HG03103 (cell line): ENCODE measurements around the gene PRICKLE3.

Experiments used
- ATAC-seq: cut with Tn5 transposase; IDR thresholded peaks from one replicate; pipeline ENCODE4 v1.9.1; 2021; ENCODE audit warnings: low read depth; ENCODE audit not compliant: unreplicated experiment

The PRICKLE3 gene

DNA sequence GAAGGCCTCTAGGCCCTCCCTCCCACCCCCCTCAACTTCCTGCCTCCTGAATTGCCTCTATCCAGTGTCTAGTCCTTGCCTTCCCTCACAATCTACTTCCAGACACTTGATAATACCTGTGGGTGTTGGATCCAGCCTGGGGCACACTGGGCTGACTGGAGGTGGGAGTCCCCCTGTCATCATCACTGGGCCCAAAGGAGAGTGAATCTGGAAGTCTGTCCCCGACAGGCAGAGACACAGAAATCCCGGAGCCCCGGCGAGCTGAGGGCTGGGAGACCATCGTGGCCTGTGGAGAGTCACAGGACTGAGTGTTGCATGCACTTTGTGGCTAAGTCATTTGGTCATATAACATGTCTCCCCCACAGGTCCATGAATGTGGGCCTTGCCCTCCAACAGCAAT, 22.2 kb upstream of the PRICKLE3 start:
- no peak for ATAC-seq

DNA sequence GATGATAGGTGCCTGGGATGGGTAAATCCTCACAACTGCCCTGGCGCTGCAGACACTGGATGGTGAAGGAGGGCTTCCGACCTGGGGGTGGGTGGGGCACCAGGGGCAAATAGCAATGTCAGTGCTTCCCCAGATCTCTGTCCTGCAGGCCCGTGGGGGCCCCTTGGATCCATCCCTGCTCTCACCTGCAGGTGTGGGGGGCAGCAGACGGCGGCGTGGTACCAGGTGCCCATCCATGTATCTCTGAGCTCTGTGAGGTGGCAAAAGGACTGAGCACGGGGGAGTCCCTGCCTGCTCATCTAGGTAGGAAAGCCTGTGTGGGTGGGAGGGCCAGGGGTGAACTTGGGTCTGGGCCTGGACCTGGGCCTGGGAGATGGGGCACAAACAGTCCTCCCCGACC, 20.4 kb upstream of the PRICKLE3 start:
- ATAC-seq = no peak

DNA sequence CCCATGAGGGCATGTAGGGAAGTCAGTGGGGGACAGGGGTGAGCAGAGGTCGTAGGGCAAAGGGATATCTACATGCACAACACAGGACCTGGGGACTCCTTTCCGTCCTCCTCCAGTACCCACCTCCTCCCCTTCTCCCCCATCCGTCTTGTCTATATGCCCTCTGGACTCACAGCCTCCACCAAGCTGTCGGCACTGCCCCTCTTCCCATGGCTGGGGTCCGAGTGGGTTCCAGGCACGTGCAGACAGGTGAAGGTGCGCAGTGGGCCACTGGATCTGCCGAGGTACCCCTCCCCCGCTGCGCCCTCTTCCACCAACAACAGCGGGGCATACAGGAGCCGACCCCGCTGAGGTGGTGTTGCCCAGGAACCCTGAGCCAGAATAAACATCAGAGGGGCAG, 19.3 kb upstream of the PRICKLE3 start:
- no peak for ATAC-seq

DNA sequence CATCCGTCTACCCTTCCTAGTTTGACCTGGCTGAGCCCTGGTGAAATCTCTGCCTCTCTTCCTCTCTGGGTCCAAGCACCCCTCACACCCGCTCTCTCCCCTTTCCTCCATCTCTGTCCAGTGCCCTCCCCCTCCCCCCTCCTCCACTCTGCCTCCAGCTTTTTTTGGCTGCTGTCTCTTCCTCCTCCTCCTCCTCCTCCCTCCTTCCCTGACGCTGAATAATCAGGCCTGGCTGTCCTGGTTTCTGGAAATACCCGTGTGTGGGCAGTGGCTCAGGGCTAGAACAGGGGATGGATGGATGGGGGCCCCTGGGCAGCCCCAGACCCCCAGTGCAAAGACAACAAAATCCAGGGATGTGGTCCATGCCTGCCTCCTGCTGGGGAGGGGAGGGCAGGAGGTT, 18.5 kb upstream of the PRICKLE3 start:
- ATAC-seq = no peak

DNA sequence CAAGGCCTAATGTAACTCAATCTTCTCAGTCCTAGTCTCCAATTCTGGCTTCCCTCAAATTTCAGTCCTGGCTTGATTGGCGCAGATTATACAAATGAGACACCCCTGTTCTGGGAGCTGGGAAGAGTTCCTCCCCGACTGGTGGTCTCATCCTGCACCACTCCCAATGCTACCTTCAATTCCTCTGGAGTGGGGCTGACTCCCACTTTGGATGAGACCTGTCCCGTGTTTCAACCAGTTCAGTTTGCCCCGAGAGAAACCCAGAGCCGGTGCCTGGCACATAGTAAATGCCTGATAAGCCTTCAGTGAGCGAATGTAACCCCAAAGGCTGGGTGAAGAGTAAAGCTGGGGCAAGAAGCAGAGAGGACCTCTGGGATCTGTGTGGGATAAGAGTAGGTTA, 17.8 kb upstream of the PRICKLE3 start:
- no peak for ATAC-seq

DNA sequence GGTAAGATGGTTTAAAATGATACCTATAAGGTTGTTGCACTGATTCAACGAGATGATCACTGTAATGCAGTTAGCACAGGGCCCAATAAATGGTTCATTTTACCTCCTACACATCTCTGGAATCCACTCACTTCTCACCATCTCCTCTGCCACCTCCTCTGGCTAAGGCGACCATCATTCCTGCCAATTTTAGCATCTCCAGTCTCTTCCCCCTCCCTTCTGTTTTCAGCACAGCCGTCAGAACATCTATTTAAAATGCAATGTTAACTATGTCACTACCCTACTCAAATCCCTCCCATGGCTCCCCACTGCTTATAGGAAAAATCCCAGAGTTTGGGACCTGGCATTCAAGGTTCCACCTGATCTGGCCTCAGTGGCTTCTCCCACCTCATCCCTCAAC, 17.4 kb upstream of the PRICKLE3 start:
- ATAC-seq = no peak

DNA sequence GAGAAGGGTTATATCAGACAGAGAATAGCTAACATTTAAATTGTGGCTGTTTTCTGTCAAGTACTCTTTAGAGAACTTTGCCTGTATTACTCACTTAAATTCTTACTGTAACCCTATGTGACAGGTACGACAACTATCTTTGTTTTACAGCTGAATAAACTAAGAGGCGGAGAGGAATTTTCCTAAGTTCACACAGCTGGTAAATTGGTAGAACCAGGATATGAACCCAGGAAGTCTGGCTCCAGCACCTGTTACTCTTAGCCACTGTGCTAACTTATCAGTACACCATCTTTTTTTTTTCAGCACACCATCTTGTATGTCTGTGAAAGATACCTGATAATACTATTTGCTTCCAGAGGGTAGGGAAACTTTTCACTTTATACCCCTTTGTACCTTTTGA, 15.8 kb upstream of the PRICKLE3 start:
- ATAC-seq = no peak

DNA sequence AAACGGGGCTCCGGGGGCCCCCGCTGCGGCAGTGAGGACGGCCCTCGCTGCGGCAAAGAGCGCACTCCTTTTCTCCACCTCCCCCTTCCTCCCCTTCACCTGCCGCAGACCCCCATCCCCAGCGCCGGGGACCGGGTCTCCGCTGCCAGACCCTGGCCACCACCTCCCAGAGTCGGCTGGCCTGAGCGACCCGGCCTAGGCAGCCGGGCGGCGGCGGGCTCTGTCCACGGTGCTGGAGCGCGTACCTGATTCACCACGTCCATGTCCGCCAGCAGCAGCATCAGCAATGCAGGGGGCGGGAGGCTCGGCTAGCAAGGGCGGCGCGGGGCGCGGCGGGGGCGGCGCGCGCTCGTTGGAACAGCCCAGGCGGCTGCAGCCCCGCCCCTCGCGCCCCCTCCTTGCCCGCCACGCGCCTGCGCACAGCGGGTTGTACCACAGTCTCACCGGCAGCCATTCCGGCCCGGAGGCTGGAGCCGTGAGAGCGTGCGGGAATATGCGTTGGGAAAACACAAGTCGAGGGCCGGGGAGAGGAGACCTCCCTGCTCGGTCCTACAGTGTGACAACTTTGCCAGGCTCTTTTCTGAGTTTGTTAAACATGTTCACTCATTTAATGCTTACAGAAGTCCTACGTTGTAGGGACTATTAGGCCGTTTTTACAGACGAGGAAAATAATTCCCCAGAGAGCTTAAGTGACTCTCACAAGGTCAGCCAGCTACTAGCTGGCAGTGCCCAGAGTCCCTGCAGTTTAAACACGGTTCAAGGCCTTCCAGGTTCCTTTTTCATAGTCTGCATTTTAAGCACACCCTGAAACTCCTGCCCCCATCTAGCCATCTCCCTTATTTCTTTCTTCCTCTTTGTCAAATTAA, 14.0 kb upstream of the PRICKLE3 start, which contains the start of gene SYP:
Gene SYP (minus strand): TSS at position 288 of the 866 bp plus-strand sequence. CDS start 7 bp downstream, at position 281.
- peak; percentile 96 for ATAC-seq

DNA sequence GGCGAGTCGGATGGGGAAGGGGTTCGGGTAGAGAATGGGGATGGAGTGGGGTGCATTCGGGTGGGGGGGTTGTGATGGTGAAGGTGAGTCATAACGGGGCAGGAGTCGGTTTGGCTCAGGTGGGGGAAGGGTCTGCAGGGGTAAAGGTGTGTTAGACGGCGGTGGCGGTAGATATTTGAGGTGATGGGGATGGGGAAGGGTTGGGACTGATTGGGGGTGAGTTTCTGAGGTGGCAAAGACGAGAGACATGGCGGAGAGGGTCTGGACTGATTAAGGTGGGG, 13.1 kb upstream of the PRICKLE3 start:
- ATAC-seq = no peak

DNA sequence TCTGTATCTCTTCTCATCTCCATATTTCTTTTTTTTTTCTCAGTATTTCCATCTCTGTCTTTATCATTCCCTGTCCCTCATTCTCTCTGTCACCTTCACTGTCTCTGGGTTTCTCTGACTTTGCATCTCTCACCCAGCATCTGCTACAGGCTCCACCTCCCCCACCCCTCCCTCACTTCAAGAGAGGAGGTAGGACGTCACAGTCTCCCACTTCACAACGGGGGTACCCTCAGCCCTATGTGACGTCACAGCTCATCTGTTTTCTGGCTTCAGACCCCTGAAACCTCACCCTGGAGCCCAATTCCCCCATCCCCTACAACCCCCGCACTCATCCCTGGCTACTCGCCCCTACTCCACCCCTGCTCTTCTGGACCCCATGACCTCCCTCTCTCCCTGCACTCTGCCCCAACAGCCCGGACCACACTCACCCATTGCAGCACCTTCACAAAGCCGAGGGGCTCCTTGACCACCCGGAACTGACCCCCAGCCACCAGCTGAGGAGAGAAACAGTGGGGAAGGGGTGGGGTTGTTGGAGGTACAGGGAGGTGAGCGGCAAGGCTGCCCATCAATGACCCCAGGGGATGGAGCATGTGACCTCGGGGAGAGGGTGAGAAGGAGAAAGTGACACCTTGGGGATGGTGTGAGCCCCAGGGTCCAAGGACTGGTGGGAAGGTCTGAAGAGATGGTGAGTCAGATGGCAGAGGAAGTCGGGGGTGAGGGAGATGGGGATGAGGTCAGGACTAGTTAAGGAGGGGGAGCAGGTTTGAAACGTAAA, 12.6 kb upstream of the PRICKLE3 start:
- ATAC-seq = no peak

DNA sequence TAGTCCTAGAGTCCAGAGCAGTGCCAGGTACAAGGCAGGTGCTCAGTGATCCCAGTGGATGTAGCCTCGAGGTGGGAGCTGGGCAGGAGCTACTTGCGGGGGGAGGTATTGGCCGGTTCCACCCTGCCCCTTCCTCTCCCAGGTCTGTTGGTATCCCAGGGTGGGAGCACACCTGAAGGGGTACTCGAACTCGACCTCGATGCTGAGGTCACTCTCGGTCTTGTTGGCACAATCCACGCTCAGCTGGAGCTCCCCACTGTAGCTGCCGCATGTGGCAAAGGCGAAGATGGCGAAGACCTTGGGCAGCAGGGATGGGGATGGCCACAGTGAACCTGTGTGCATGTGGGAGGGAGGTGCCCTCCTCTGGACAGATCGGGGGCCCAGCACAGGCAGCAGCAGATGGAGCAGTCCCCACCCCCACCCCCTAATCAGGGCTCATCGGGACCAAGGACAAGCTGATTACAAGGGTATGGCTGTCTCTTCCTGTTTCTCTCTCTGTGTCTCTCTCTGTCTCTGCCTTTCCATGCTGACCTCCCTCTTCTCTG, 11.4 kb upstream of the PRICKLE3 start:
- ATAC-seq = no peak

DNA sequence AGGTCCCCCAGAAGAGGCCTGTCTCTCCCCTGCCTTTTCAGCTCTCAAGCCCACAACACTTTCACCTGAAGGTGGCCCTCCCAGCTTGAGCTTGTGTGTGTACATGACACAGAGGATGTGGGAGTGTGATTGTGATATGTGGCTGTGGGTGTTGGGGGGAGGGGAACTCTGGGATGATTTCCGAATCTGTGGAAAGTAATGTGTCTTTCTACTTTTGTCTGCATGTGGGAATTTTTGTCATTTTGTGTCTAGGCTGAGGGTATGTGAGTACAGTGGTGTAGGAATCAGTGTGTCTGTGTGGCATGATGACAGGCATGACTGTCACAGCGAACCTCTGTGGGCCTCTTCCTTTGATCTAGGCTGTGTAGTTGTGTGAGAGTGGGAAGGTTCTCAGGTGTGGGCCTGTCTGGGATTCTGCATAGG, 7.4 kb upstream of the PRICKLE3 start:
- no peak for ATAC-seq

DNA sequence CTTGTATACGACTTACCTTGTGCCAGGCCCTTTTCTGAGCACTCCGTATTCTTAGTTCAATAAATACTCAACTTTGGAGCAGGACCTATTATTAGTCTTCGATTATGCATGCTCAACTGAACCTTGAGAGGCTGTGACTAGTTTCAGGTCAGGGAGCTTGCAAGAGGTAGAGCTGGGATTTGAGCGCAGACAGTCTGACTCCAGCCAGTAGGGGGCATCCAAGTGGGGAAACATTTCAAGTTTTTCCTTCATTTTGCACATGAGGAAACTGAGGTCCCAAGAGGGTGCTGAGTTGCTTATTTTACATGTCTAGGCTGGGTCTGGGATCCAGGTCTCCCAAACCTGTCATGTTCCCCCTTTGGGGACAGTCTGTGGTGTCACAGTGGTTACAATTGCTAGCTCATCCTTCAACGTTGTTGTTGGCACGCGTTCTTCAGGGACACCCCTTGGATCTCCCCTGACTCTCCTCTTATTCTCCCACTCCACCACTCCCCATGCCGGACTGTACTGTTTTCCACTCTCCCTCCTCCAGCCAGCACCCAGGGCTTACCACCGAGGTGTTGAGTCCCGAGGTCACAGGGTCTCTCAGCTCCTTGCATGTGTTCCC, 6.7 kb upstream of the PRICKLE3 start:
- no peak for ATAC-seq

DNA sequence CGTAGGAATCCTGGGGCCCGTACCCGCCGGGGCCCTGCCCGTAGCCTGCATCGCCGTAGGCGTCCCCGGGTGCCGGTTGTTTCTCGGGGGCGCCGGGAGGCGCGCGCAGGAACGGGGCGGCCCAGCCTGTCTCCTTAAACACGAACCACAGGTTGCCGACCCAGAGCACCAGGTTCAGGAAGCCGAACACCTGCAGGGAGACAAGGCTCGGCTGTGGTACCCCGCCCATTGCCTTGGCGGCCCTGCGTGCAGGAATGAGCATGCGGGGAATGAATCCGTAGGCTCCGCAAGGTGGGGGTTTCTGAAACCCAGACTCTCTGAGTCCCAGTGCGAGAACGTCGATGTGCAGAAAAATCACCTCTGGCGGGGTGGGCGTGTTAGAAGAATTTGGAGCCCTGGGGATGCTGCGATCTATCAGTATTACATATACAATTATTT, 5.4 kb upstream of the PRICKLE3 start:
- peak; percentile 14 for ATAC-seq

DNA sequence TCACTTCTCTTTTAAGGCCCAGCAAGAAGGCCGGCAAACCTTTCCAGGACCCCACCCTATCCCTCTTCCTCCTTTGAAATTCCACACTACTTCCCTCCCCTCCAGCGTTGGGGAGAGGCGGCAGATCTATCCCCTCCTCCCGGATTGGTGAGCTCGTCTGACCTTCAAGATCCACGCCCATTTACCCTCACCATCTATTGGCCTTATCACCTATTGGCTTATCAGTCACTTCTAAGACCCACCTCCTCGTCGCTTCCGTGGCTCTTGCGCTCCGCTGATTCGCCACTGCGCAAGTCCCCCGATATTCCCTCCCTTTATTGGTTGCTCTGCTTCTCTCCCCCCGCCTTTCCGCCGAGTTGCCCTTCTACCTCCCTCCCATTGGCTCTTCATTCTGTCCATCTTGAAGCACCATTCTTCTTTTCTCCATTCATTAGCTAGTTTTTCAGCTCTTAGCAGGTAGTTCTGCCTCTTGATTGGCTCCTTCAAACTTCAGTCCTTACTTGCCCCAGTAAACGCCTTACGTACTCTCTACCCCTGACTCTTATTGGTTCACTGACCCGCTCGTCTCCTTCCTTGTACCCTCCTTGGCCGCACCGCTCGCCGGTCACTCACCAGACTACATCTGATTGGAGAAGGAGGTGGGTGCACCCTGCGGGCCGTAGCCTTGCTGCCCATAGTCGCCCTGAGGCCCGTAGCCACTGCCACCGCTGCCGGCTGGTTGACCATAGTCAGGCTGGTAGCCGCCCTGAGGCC, 4.8 kb upstream of the PRICKLE3 start:
- ATAC-seq = peak; percentile 85

DNA sequence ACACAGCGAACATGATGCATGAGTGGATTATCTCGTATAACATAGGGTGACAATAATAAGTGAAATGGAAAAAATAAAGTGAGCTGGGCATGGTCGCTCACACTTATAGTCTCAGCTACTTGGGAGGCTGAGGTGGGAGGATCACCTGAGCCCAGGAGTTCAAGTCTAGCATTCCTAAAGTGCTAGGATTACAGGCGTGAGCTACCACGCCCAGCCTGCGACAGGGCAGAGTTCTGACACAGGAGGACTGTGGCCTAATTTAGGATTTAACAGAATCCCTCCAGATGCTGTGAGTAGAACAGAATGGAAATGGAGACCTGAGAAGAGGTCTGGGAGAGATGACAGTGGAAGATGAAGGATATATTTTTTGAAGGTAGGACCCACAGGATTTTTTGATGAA, 3.4 kb upstream of the PRICKLE3 start:
- ATAC-seq = no peak

DNA sequence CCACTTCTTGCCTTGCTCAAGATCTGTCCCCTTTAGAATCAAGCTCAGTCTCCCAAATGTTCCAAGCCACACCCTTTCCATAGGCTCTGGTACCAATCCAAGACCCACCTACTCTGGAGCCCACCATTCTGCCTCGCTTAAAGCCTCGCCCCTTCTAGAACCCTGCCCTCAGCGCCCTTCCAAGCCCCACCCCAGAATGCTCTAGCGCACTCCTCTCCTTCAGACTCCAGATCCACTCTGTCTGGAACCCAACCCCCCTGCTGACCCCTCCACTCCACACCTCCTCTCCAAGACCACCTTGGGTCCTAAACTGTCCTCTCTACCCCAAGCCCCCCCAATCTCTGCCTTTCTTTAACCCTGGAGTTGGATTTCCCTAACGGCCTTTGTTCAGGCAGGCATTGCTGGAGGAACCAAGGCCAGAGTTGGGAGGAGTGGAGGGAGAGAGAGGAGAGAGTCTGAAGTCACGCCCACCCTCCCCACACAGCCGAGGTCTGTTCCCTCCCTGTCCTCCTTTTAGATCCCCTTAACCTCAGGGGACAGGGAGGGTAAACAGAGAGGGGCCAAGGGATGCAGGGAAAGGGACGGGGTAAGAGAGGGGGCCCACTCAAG, 2.4 kb upstream of the PRICKLE3 start:
- ATAC-seq = no peak

DNA sequence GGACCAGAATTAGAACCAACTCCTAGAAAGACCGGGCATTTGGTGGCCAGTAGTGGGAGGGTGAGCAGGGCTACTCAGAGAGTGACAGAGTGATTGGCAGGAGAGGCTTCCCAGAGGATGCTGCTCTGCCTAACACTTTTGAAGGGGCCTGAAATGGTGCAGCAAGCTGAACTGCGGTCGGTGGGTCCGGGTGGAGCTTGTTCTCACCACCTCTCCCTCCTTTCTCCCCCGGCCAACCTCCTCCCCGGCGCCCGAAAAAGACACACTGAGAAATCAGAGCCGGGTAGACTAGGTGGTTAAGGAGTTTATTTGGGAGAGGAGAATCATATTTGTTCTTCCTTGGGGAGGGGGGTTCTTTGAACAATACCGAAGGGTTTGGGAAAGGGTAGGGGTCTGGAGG, 1.4 kb upstream of the PRICKLE3 start:
- ATAC-seq = no peak

DNA sequence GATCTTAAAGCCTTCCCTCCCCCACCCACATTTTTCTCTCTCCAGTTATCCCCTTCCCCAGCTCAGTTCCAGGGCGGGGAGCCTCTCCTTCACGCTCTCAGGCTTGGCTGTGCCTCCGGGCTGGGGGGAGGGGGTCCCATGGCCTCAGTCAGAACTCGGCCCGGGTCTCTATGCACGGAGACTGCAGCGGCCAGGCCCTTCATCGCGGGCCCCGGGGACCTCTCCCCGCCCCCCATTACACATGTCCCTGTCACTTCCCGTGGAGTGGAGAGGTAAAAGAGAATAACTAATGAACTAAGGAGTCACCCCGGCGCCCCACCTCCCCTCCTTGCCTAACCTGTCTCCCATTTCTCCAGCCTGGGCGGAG, 838 bp upstream of the PRICKLE3 start:
- ATAC-seq = no peak
